ENCODE results near the gene ADAMTS9. TPM values are rescaled to one million over a fixed set of nuclear protein-coding genes. Genes with fewer than 3 reads are reported as not detected.

ADAMTS9 gene
- total and polyA plus RNA-seq, 2 donors (not counting 3 experiments of a cell fraction or from before 2014, with no cell fraction given) = 6.5 to 23.9 TPM

GRCh38 chr3:64680334-64680733, 7.5 kb downstream of the ADAMTS9 start:
- ChIA-PET POLR2A (no interaction called here), CTCF (no interaction called here)
- Histone ChIP-seq H3K36me3 (ENCODE audit: control insufficient read depth in 2 of 2, extremely low read depth in 1 of 2, insufficient read depth in 2 of 2, low read length in 2 of 2) (peaks cover 2 to 15% of the 10 kb centered on the region in 2 experiments), H3K27me3 (ENCODE audit: control insufficient read depth in 2 of 2, insufficient read depth in 2 of 2, low read length in 2 of 2) (no peaks in the 10 kb centered on the region), H3K79me2 (ENCODE audit: control insufficient read depth, insufficient read depth, low read length) (peaks cover 64% of the 10 kb centered on the region), H3K4me3 (replicated peaks in 1 of 3; ENCODE audit: insufficient read depth in 1 of 3, low read depth in 1 of 3, low read length in 3 of 3) (no peak overlapping the region), H2AFZ (ENCODE audit: low read depth, low read length) (no peak overlapping the region), H3K4me2 (ENCODE audit: insufficient read depth, low read length) (no peak overlapping the region), H3K9me1 (replicated peaks; ENCODE audit: control insufficient read depth, extremely low read depth, insufficient read depth, low read length) (peaks cover 2% of the 10 kb centered on the region), H3K9ac (replicated peaks; ENCODE audit: extremely low read depth, insufficient read depth, low read length) (no peak overlapping the region), H3K4me1 (ENCODE audit: control insufficient read depth, extremely low read depth, insufficient read depth, low read length) (peaks cover 6% of the 10 kb centered on the region), H4K20me1 (replicated peaks; ENCODE audit: control insufficient read depth, extremely low read depth, insufficient read depth, low read length) (no peaks in the 10 kb centered on the region), H3K9me3 (replicated peaks; ENCODE audit: control insufficient read depth, insufficient read depth, low read length) (no peaks in the 10 kb centered on the region), H3K27ac (ENCODE audit: insufficient read depth, low read depth, low read length) (no peak overlapping the region)
- TF ChIP-seq FOS (IDR thresholded peaks at IDR 0.05; ENCODE audit: borderline replicate concordance, insufficient read depth, low read length) (no peak), EZH2 (IDR thresholded peaks at IDR 0.05; ENCODE audit: borderline replicate concordance, low read depth, low read length, severe bottlenecking) (no peak), MYC (IDR thresholded peaks at IDR 0.05; ENCODE audit: low read depth, low read length) (no peak), POLR2A (IDR thresholded peaks at IDR 0.05; ENCODE audit: low read depth, low read length) (no peak)
- TF ChIP-seq, protein P1, sequence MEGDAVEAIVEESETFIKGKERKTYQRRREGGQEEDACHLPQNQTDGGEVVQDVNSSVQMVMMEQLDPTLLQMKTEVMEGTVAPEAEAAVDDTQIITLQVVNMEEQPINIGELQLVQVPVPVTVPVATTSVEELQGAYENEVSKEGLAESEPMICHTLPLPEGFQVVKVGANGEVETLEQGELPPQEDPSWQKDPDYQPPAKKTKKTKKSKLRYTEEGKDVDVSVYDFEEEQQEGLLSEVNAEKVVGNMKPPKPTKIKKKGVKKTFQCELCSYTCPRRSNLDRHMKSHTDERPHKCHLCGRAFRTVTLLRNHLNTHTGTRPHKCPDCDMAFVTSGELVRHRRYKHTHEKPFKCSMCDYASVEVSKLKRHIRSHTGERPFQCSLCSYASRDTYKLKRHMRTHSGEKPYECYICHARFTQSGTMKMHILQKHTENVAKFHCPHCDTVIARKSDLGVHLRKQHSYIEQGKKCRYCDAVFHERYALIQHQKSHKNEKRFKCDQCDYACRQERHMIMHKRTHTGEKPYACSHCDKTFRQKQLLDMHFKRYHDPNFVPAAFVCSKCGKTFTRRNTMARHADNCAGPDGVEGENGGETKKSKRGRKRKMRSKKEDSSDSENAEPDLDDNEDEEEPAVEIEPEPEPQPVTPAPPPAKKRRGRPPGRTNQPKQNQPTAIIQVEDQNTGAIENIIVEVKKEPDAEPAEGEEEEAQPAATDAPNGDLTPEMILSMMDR (IDR thresholded peaks at IDR 0.05; ENCODE audit: extremely low read depth in 1 of 2, insufficient read depth in 1 of 2, low read depth in 1 of 2, low read length in 2 of 2) = no peak
- intact Hi-C loops (cut with micrococcal nuclease) (loop anchor here (10.0 kb wide), 1 partner anchor 564 kb away; no protein-coding TSS in a partner anchor), dilution Hi-C loops (cut with MboI; ENCODE audit: extremely low pct_ligation_motif_present, low sequenced_read_pairs) (no loop called here)
- DNase-seq (ENCODE audit: low read depth, low spot score) (no peak), FAIRE-seq (no peak)
- no TSS peak for BruUV-seq (replicated peaks)

DNA sequence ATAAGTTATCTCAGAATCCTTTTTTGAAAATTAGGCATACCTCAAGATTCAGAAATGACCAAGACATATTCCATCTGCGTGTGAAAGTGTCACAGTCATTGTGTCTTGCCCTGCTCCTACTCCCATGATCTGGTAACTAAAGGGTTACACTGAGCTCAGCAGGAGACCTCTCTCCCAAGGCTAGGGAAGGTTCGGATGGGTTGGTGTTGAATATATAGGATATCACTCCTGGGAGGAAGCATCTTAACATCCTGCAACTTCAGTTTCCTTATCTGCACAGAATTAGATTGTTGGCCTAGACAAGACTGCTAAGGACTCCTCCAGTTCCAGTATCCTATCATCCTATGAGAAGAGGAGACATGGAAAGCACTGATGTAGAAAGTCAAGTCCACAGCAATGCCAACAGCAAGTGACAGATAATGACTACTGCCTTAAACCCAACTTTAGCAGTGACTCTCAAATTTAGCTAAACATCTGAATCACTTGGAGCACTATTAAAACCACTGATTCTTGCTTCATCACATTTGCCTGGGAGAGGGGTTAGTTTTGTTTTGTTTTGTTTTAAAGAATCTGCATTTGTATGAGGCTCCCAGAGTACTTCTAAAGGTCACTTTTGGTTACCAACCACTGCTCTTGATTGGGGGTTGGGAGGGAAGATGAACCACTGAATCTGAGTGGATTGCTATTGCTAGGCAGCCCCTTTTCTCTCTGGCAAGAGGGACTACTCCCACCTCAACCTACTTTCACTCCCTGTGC, 9.7 kb downstream of the ADAMTS9 start:
- Histone ChIP-seq H3K9me3 (replicated peaks; ENCODE audit: control insufficient read depth, insufficient read depth, low read length) (no peaks in the 10 kb centered on the region), H3K4me2 (ENCODE audit: insufficient read depth, low read length) (no peak overlapping the region), H2AFZ (ENCODE audit: low read depth, low read length) (no peak overlapping the region), H3K27ac (ENCODE audit: insufficient read depth, low read depth, low read length) (no peak overlapping the region), H3K4me1 (ENCODE audit: control insufficient read depth, extremely low read depth, insufficient read depth, low read length) (no peaks in the 10 kb centered on the region), H3K36me3 (ENCODE audit: control insufficient read depth in 2 of 2, extremely low read depth in 1 of 2, insufficient read depth in 2 of 2, low read length in 2 of 2) (peaks cover 2 to 18% of the 10 kb centered on the region in 2 experiments), H3K9ac (replicated peaks; ENCODE audit: extremely low read depth, insufficient read depth, low read length) (no peak overlapping the region), H3K4me3 (replicated peaks in 1 of 3; ENCODE audit: insufficient read depth in 1 of 3, low read depth in 1 of 3, low read length in 3 of 3) (no peak overlapping the region), H4K20me1 (replicated peaks; ENCODE audit: control insufficient read depth, extremely low read depth, insufficient read depth, low read length) (no peaks in the 10 kb centered on the region), H3K27me3 (ENCODE audit: control insufficient read depth in 2 of 2, insufficient read depth in 2 of 2, low read length in 2 of 2) (no peaks in the 10 kb centered on the region), H3K9me1 (replicated peaks; ENCODE audit: control insufficient read depth, extremely low read depth, insufficient read depth, low read length) (peaks cover 2% of the 10 kb centered on the region), H3K79me2 (ENCODE audit: control insufficient read depth, insufficient read depth, low read length) (peaks cover 49% of the 10 kb centered on the region)
- DNase-seq (ENCODE audit: low read depth, low spot score) = no peak
- dilution Hi-C loops (cut with MboI; ENCODE audit: extremely low pct_ligation_motif_present, low sequenced_read_pairs) = no loop called here
- FAIRE-seq = no peak
- ChIA-PET CTCF (no interaction called here), POLR2A (no interaction called here)
- TF ChIP-seq EZH2 (IDR thresholded peaks at IDR 0.05; ENCODE audit: borderline replicate concordance, low read depth, low read length, severe bottlenecking) (no peak), MYC (IDR thresholded peaks at IDR 0.05; ENCODE audit: low read depth, low read length) (no peak), JUN (IDR thresholded peaks at IDR 0.05; ENCODE audit: borderline replicate concordance, insufficient read depth, insufficient read length, low read depth) (no peak), POLR2AphosphoS5 (IDR thresholded peaks at IDR 0.05; ENCODE audit: insufficient read depth, low read depth, low read length) (no peak), FOS (IDR thresholded peaks at IDR 0.05; ENCODE audit: borderline replicate concordance, insufficient read depth, low read length) (no peak), POLR2A (IDR thresholded peaks at IDR 0.05; ENCODE audit: low read depth, low read length) (no peak), GATA2 (IDR thresholded peaks at IDR 0.05; ENCODE audit: insufficient read depth, insufficient read length, low read depth, low read length) (no peak), MAX (IDR thresholded peaks at IDR 0.05; ENCODE audit: insufficient read depth, insufficient read length) (no peak)
- TF ChIP-seq, protein P1 (IDR thresholded peaks at IDR 0.05; ENCODE audit: extremely low read depth in 1 of 2, insufficient read depth in 1 of 2, low read depth in 1 of 2, low read length in 2 of 2) = no peak
- intact Hi-C loops (cut with micrococcal nuclease) = no loop called here
- BruUV-seq (replicated peaks) = no TSS peak
